Measurements from ENCODE around the gene RFX8. TPM values are rescaled to one million over a fixed set of nuclear protein-coding genes. Genes with fewer than 3 reads are reported as not detected.

The RFX8 gene
- total and polyA plus RNA-seq, 9 of the 15 experiments (the other 6 are each of a cell fraction or from before 2014, with no cell fraction given), result not detected

- 0% methylated on average over 2 of the region's 2 CpGs for WGBS (ENCODE audit: insufficient coverage, low coverage, missing lambda C conversion rate)
- Histone ChIP-seq H3K4me1 (replicated peaks in 1 of 2; ENCODE audit: control insufficient read depth in 2 of 2, insufficient read depth in 2 of 2, low read length in 2 of 2) (no peaks in the 10 kb centered on the region), H3K4me3 (no peak overlapping the region), H3K9ac (ENCODE audit: insufficient read depth in 1 of 2, low read depth in 2 of 2, low read length in 2 of 2) (no peak overlapping the region), H2AFZ (ENCODE audit: low read depth, low read length) (no peak overlapping the region), H3K27me3 (ENCODE audit: control insufficient read depth in 2 of 2, insufficient read depth in 2 of 2, low read length in 2 of 2) (peaks cover 14 to 48% of the 10 kb centered on the region in 2 experiments), H3K79me2 (ENCODE audit: control insufficient read depth, insufficient read depth, low read length) (no peaks in the 10 kb centered on the region), H3K4me2 (ENCODE audit: insufficient read depth, low read length) (no peak overlapping the region), H3K9me1 (ENCODE audit: control insufficient read depth, insufficient read depth, low read length) (no peaks in the 10 kb centered on the region), H3K9me3 (replicated peaks; ENCODE audit: control insufficient read depth, insufficient read depth, low read depth, low read length) (no peaks in the 10 kb centered on the region), H3K36me3 (ENCODE audit: control insufficient read depth, insufficient read depth, low read length) (no peaks in the 10 kb centered on the region), H4K20me1 (replicated peaks; ENCODE audit: control insufficient read depth, insufficient read depth, low read length) (no peaks in the 10 kb centered on the region), H3K27ac (ENCODE audit: extremely low read depth, low read depth, low read length) (no peak overlapping the region)
- in situ Hi-C loops (cut with MboI) (no loop called here), intact Hi-C loops (cut with micrococcal nuclease) (no loop called here)
- ATAC-seq (no peak), DNase-seq (ENCODE audit: extremely low read depth in 1 of 4, low spot score in 3 of 4) (no peak), FAIRE-seq (no peak)
- BruUV-seq (replicated peaks), result no TSS peak
- ChIA-PET POLR2A (no interaction called here), CTCF (ENCODE audit: low intra/inter-chr PET ratio) (no interaction called here)
- TF ChIP-seq ZNF609 (CRISPR knock-in tag; IDR thresholded peaks at IDR 0.05; ENCODE audit: borderline replicate concordance) (no peak), HOXB6 (CRISPR knock-in tag; IDR thresholded peaks at IDR 0.05; ENCODE audit: borderline replicate concordance) (no peak), MTF1 (CRISPR knock-in tag; IDR thresholded peaks at IDR 0.05; ENCODE audit: borderline replicate concordance) (no peak), ZNF224 (CRISPR knock-in tag; IDR thresholded peaks at IDR 0.05) (no peak), ZNF184 (CRISPR knock-in tag; IDR thresholded peaks at IDR 0.05) (no peak), POLR2B (IDR thresholded peaks at IDR 0.05; ENCODE audit: low read depth, partially characterized antibody) (no peak), POLR2G (IDR thresholded peaks at IDR 0.05; ENCODE audit: low read depth, low read length) (no peak), KDM2B (CRISPR knock-in tag; IDR thresholded peaks at IDR 0.05) (no peak), SOX6 (IDR thresholded peaks at IDR 0.05) (no peak)
- TF ChIP-seq, protein P1, sequence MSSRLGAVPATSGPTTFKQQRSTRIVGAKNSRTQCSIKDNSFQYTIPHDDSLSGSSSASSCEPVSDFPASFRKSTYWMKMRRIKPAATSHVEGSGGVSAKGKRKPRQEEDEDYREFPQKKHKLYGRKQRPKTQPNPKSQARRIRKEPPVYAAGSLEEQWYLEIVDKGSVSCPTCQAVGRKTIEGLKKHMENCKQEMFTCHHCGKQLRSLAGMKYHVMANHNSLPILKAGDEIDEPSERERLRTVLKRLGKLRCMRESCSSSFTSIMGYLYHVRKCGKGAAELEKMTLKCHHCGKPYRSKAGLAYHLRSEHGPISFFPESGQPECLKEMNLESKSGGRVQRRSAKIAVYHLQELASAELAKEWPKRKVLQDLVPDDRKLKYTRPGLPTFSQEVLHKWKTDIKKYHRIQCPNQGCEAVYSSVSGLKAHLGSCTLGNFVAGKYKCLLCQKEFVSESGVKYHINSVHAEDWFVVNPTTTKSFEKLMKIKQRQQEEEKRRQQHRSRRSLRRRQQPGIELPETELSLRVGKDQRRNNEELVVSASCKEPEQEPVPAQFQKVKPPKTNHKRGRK (tag; IDR thresholded peaks at IDR 0.05), result no peak
- TF ChIP-seq, protein P2, sequence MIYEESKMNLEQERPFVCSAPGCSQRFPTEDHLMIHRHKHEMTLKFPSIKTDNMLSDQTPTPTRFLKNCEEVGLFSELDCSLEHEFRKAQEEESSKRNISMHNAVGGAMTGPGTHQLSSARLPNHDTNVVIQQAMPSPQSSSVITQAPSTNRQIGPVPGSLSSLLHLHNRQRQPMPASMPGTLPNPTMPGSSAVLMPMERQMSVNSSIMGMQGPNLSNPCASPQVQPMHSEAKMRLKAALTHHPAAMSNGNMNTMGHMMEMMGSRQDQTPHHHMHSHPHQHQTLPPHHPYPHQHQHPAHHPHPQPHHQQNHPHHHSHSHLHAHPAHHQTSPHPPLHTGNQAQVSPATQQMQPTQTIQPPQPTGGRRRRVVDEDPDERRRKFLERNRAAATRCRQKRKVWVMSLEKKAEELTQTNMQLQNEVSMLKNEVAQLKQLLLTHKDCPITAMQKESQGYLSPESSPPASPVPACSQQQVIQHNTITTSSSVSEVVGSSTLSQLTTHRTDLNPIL (CRISPR knock-in tag; IDR thresholded peaks at IDR 0.05), result no peak
- TF ChIP-seq, protein P3, sequence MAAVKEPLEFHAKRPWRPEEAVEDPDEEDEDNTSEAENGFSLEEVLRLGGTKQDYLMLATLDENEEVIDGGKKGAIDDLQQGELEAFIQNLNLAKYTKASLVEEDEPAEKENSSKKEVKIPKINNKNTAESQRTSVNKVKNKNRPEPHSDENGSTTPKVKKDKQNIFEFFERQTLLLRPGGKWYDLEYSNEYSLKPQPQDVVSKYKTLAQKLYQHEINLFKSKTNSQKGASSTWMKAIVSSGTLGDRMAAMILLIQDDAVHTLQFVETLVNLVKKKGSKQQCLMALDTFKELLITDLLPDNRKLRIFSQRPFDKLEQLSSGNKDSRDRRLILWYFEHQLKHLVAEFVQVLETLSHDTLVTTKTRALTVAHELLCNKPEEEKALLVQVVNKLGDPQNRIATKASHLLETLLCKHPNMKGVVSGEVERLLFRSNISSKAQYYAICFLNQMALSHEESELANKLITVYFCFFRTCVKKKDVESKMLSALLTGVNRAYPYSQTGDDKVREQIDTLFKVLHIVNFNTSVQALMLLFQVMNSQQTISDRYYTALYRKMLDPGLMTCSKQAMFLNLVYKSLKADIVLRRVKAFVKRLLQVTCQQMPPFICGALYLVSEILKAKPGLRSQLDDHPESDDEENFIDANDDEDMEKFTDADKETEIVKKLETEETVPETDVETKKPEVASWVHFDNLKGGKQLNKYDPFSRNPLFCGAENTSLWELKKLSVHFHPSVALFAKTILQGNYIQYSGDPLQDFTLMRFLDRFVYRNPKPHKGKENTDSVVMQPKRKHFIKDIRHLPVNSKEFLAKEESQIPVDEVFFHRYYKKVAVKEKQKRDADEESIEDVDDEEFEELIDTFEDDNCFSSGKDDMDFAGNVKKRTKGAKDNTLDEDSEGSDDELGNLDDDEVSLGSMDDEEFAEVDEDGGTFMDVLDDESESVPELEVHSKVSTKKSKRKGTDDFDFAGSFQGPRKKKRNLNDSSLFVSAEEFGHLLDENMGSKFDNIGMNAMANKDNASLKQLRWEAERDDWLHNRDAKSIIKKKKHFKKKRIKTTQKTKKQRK (IDR thresholded peaks at IDR 0.05; ENCODE audit: borderline replicate concordance, low read depth, low read length), result no peak
These were observed 13.5 kb downstream of the RFX8 start for GRCh38 chr2:101461381-101461780.

All from K562 (cell line).